ENCODE data around the gene FBLN2.

- TF ChIP-seq EP300 (IDR thresholded peaks at IDR 0.05; ENCODE audit: borderline replicate concordance in 1 of 2, control insufficient read depth in 1 of 2, low read depth in 2 of 2, low read length in 2 of 2) (no peak), ESRRA (IDR thresholded peaks at IDR 0.05; ENCODE audit: low read length) (no peak), TAF1 (IDR thresholded peaks at IDR 0.05; ENCODE audit: borderline replicate concordance, low read depth, low read length) (no peak), CTCF (IDR thresholded peaks at IDR 0.05 in 2 of 3, conservative IDR thresholded peaks at IDR 0.05 in 1 of 3; ENCODE audit: control insufficient read depth in 2 of 3, extremely low read depth in 1 of 3, insufficient read depth in 1 of 3, low read depth in 3 of 3, low read length in 3 of 3) (no peak), ZBTB11 (CRISPR knock-in tag; IDR thresholded peaks at IDR 0.05) (no peak), JUND (IDR thresholded peaks at IDR 0.05; ENCODE audit: low read depth, low read length) (no peak), SMAD5 (IDR thresholded peaks at IDR 0.05; ENCODE audit: low read depth) (no peak), RAD21 (IDR thresholded peaks at IDR 0.05; ENCODE audit: insufficient read depth, low read depth, low read length) (no peak), POLR2A (IDR thresholded peaks at IDR 0.05; ENCODE audit: low read depth, low read length) (no peak), ETV6 (conservative IDR thresholded peaks at IDR 0.05 in 1 of 2, IDR thresholded peaks at IDR 0.05 in 1 of 2; ENCODE audit: borderline replicate concordance in 1 of 2, low read depth in 1 of 2) (no peak), KAT2A (conservative IDR thresholded peaks at IDR 0.05; ENCODE audit: control insufficient read depth, low read depth, low read length) (no peak), ZNF217 (IDR thresholded peaks at IDR 0.05) (no peak)
Observed at GRCh38 chr3:13571264-13571663, 22.3 kb downstream of the FBLN2 start.

Measured in GM12878 (cell line).